Ascending aorta (tissue), 2 donors: Measurements from ENCODE around the gene AGBL2. TPM values are rescaled to one million over a fixed set of nuclear protein-coding genes. Genes with fewer than 3 reads are reported as not detected.
"Not testable (repeated sequence)": the region's sequence is repeated elsewhere in the genome, so short reads cannot be mapped to it uniquely, and the experiment has no call there.

Experiments used
- DNase-seq, 2 donors: peaks; one replicate each; pipeline ENCODE4 v3.0.0-alpha.2; 2019; ENCODE audit warnings: low spot score in 2 of 2
- H3K27ac ChIP-seq, 2 donors: fragments of 200-600 bp; sonication (generic); one replicate each; pipeline ENCODE4 v1.5.1; 2016 to 2017; ENCODE audit warnings: mild to moderate bottlenecking in 1 of 2
- H3K27me3 ChIP-seq: fragments of 200-600 bp; sonication (generic); one replicate; pipeline ENCODE4 v1.5.1; 2017
- H3K36me3 ChIP-seq, 2 donors: fragments of 200-600 bp; sonication (generic); one replicate each; pipeline ENCODE4 v1.5.1; 2016
- H3K4me1 ChIP-seq, 2 donors: fragments of 200-600 bp; sonication (generic); one replicate each; pipeline ENCODE4 v1.5.1; 2016 to 2017; ENCODE audit warnings: mild to moderate bottlenecking in 1 of 2
- H3K4me3 ChIP-seq, 2 donors: fragments of 200-600 bp; sonication (generic); one replicate each; pipeline ENCODE4 v1.5.1; 2016 to 2017; ENCODE audit warnings: mild to moderate bottlenecking in 1 of 2
- H3K9me3 ChIP-seq, 2 donors: fragments of 200-600 bp; sonication (generic); one replicate each; pipeline ENCODE4 v1.5.1; 2016
- intact Hi-C: fragments of 100-400 bp; cut with DNase I; formaldehyde crosslinking; loops from one replicate; pipeline ENCODE4 v1.15.1; 2023
- total RNA-seq: library from RNA; depleted of rRNA; stranded (reverse); fragments of >200 nt; gene quantifications from one replicate; pipeline ENCODE4 v1.1.0, GENCODE V29; 2016
- TF ChIP-seq, protein P1 (sequence below), 3 experiments: fragments of 200-600 bp in 2 of 3; fragments of 450-650 bp in 1 of 3; sonication (generic) in 2 of 3; IDR thresholded peaks; one replicate each; pipeline ENCODE4 v1.5.1; 2016 to 2019; ENCODE audit warnings: antibody characterized with exemption in 3 of 3, mild to moderate bottlenecking in 1 of 3, moderate library complexity in 1 of 3

Gene AGBL2
- total RNA-seq, 1 donor from 2014 or later: not detected

DNA sequence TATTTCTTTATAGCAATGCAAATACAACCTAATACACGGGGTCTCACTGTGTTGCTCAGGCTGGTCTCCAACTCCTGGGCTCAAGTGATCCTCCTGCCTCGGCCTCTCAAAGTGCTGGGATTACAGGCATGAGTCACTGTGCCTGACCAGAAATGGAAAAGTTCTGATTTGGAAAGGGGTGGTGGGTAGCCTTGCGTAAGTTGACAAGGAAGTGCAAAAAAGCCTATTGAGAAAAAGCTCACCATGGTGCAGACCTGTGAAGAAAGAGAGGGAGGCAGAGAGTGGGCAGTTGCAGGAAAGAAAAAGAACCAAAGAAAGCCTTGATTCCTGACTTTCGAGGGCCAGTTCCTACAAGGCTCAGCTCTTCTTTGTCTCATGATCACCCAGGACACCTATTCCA lies 27.1 kb downstream of the AGBL2 start:
- no peak for DNase-seq
- Histone ChIP-seq H3K36me3 (no peaks in the 10 kb centered on the region), H3K27ac (no peak overlapping the region), H3K9me3 (no peaks in the 10 kb centered on the region), H3K27me3 (no peaks in the 10 kb centered on the region), H3K4me1 (no peaks in the 10 kb centered on the region), H3K4me3 (no peak overlapping the region)
- TF ChIP-seq, protein P1, sequence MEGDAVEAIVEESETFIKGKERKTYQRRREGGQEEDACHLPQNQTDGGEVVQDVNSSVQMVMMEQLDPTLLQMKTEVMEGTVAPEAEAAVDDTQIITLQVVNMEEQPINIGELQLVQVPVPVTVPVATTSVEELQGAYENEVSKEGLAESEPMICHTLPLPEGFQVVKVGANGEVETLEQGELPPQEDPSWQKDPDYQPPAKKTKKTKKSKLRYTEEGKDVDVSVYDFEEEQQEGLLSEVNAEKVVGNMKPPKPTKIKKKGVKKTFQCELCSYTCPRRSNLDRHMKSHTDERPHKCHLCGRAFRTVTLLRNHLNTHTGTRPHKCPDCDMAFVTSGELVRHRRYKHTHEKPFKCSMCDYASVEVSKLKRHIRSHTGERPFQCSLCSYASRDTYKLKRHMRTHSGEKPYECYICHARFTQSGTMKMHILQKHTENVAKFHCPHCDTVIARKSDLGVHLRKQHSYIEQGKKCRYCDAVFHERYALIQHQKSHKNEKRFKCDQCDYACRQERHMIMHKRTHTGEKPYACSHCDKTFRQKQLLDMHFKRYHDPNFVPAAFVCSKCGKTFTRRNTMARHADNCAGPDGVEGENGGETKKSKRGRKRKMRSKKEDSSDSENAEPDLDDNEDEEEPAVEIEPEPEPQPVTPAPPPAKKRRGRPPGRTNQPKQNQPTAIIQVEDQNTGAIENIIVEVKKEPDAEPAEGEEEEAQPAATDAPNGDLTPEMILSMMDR (IDR thresholded peaks at IDR 0.05): no peak
- intact Hi-C loops: no loop called here

GRCh38 chr11:47686704-47687103 lies 28.5 kb downstream of the AGBL2 start:
- DNase-seq, H3K27me3 ChIP-seq, H3K27ac ChIP-seq, intact Hi-C loops, H3K36me3 ChIP-seq, H3K9me3 ChIP-seq, H3K4me3 ChIP-seq, H3K4me1 ChIP-seq: not testable (repeated sequence)

DNA sequence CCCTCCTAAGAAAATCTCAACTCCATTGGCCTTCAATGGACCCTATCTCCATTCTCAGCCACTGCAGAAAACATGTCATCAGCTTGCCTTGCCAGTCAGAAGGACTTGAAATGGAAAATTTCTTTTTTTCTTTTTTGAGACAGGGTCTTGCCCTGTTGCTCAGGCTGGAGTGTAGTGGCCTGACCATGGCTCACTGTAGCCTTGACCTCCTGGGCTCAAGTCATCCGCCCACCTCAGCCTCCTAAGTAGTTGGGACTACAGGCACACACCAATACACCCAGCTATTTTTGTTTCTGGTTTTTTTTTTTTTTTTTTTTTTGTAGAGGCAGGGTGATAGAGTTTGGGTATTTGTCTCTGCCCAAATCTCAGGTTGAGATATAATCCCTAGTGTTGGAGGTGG lies 29.0 kb downstream of the AGBL2 start:
- H3K36me3 ChIP-seq: no peaks in the 10 kb centered on the region
- no peaks in the 10 kb centered on the region for H3K9me3 ChIP-seq
- intact Hi-C loops: no loop called here
- no peaks in the 10 kb centered on the region for H3K4me1 ChIP-seq
- no peaks in the 10 kb centered on the region for H3K27me3 ChIP-seq
- TF ChIP-seq, protein P1 (IDR thresholded peaks at IDR 0.05): no peak
- no peak overlapping the region for H3K27ac ChIP-seq
- H3K4me3 ChIP-seq: no peak overlapping the region
- no peak for DNase-seq

DNA sequence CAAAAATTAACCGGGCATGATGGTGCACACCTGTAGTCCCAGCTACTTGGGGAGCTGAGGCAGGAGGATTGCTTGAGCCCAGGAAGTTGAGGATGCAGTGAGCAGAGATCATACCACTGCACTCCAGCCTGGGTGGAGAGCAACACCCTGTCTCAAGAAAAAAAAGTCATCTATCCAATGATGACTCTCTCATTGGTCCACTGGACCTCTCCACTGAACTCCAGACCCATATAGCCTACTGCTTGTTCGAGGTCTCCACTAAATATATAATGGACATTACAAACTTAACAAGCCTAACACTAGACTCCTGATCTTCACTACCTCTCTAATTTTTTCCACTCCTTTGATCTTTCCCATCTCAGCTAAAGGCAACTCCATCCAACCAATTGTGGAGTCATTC lies 39.3 kb downstream of the AGBL2 start:
- H3K27ac ChIP-seq: no peak overlapping the region
- intact Hi-C loops: no loop called here
- H3K27me3 ChIP-seq: no peaks in the 10 kb centered on the region
- DNase-seq: no peak
- no peaks in the 10 kb centered on the region for H3K36me3 ChIP-seq
- TF ChIP-seq, protein P1 (IDR thresholded peaks at IDR 0.05): no peak
- H3K4me1 ChIP-seq: no peaks in the 10 kb centered on the region
- no peak overlapping the region for H3K4me3 ChIP-seq
- no peaks in the 10 kb centered on the region for H3K9me3 ChIP-seq

GRCh38 chr11:47672283-47672730 lies 42.9 kb downstream of the AGBL2 start:
- no peaks in the 10 kb centered on the region for H3K4me1 ChIP-seq
- H3K4me3 ChIP-seq: no peak overlapping the region
- H3K9me3 ChIP-seq: no peaks in the 10 kb centered on the region
- TF ChIP-seq, protein P1 (IDR thresholded peaks at IDR 0.05): no peak
- H3K36me3 ChIP-seq: no peaks in the 10 kb centered on the region
- no peak overlapping the region for H3K27ac ChIP-seq
- DNase-seq: no peak
- H3K27me3 ChIP-seq: no peaks in the 10 kb centered on the region
- intact Hi-C loops: no loop called here

DNA sequence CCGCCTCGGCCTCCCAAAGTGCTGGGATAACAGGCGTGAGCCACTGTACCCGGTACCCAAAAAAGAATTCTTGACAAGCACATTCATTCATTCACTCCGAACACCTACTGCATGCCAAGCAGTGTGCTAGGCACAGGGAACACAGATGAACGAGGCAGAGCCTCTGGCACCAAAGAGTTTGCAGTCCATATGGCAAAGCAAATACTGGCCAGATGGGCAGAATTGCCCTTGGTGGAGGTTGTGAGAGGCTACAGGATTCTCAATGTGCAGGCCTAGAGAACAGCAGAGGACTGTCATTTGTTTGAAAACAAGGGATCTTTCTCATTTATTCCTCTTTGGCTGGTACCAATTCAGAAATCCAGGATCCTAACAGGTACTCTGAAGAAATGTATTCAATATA lies 45.3 kb downstream of the AGBL2 start:
- Histone ChIP-seq H3K27ac (no peak overlapping the region), H3K4me1 (no peaks in the 10 kb centered on the region), H3K36me3 (no peaks in the 10 kb centered on the region), H3K9me3 (no peaks in the 10 kb centered on the region), H3K27me3 (no peaks in the 10 kb centered on the region), H3K4me3 (no peak overlapping the region)
- intact Hi-C loops: no loop called here
- no peak for DNase-seq
- TF ChIP-seq, protein P1 (IDR thresholded peaks at IDR 0.05): no peak
